Body of pancreas (tissue), 4 donors: ENCODE results near the gene MAPK7. TPM values are rescaled to one million over a fixed set of nuclear protein-coding genes. Genes with fewer than 3 reads are reported as not detected.

ENCODE experiments used
- ATAC-seq: fragments of 150-250 bp; one replicate; pipeline ENCODE4 v1.9.1; 2016
- DNase-seq, 4 donors: peaks; one replicate each; pipeline ENCODE4 v3.0.0-alpha.2; 2019
- H3K27ac ChIP-seq, 4 donors: fragments of 200-600 bp; sonication (generic); 1 replicate in 3 of 4; 2 replicates in 1 of 4; pipeline versions ENCODE4 v1.5.1 to v1.6.1; 2016 to 2019; ENCODE audit warnings: mild to moderate bottlenecking in 1 of 4, mixed read lengths in 1 of 4, moderate library complexity in 1 of 4
- H3K27me3 ChIP-seq, 2 donors: fragments of 200-600 bp; sonication (generic); one replicate each; pipeline ENCODE4 v1.6.0; 2016; ENCODE audit warnings: mild to moderate bottlenecking in 1 of 2
- H3K36me3 ChIP-seq, 2 donors: fragments of 200-600 bp; sonication (generic); replicated peaks in 1 of 2; 2 replicates each; pipeline ENCODE4 v1.5.1; 2016; ENCODE audit warnings: low read depth in 2 of 2; ENCODE audit not compliant: insufficient read depth in 1 of 2
- H3K4me1 ChIP-seq: fragments of 200-600 bp; sonication (generic); one replicate; pipeline ENCODE4 v1.6.0; 2016
- H3K4me3 ChIP-seq, 2 donors: fragments of 200-600 bp; sonication (generic); 1 replicate in 1 of 2; 2 replicates in 1 of 2; pipeline ENCODE4 v1.5.1; 2016 to 2019
- H3K9me3 ChIP-seq, 3 donors: fragments of 200-600 bp; sonication (generic); 1 replicate in 2 of 3; 2 replicates in 1 of 3; pipeline ENCODE4 v1.5.1; 2016
- CTCF ChIP-seq, 7 experiments: fragments of 450-650 bp in 4 of 7; fragments of 200-600 bp in 3 of 7; sonication (generic) in 3 of 7; IDR thresholded peaks; one replicate each; pipeline ENCODE4 v1.5.1; 2016 to 2019; ENCODE audit warnings: antibody characterized with exemption in 7 of 7
- POLR2A ChIP-seq, 3 donors: fragments of 450-650 bp; IDR thresholded peaks; one replicate each; pipeline ENCODE4 v1.6.1; 2016; ENCODE audit warnings: antibody characterized with exemption in 3 of 3, mild to moderate bottlenecking in 2 of 3
- WGBS, 2 donors: methylation state at CpG; one replicate each; pipeline ENCODE4 v1.1.5; 2017; 5-methylcytosine and 5-hydroxymethylcytosine counted together
- intact Hi-C: fragments of 100-400 bp; cut with DNase I; formaldehyde crosslinking; loops from one replicate; pipeline ENCODE4 v1.15.1; 2023
- total RNA-seq, 2 donors: library from RNA; depleted of rRNA; stranded (reverse); fragments of >200 nt; gene quantifications; one replicate each; pipeline ENCODE4 v1.1.0, GENCODE V29; 2016

The MAPK7 gene
- total RNA-seq, 2 donors from 2014 or later: 10.1 to 29.3 TPM

DNA sequence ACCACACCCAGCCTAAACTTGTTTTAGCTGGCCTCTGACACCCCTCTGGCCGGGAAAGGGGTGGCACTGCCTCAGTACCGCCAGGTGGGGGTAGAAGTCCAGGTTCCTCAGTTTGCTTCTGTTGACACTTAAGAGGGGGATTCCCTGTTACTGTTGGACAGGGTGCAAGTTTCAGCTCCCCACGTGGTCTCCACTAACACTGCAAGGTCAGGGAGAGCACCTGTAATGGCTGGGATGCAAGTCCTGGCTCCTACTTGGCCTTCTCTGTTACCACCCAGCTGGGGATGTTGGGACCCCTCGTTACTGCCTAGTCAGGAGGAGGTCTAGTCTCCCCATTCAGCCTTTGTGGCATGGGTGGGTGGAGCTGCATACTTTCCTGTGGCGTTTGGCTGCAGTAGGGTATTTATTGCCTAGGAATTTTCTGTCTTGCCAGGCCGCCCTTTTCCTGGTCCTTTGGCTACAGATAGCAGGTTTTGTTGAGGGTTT is 19.3 kb downstream of the MAPK7 start:
- Histone ChIP-seq H3K27ac (peak overlapping the region in 3 of 4 donors; percentile 40 to 77 (median 59)), H3K4me3 (no peak overlapping the region), H3K9me3 (no peaks in the 10 kb centered on the region), H3K36me3 (no peaks in the 10 kb centered on the region), H3K4me1 (peaks cover 15% of the 10 kb centered on the region), H3K27me3 (no peaks in the 10 kb centered on the region)
- peak in 3 of 4 donors; percentile 26 to 45 (median 36) for DNase-seq
- intact Hi-C loops: no loop called here
- peak; percentile 61 for ATAC-seq
- 50 to 60% methylated on average over 4 to 6 of the region's 6 CpGs for WGBS, 2 donors
- peak in 1 of 7 experiments; percentile 17 for TF ChIP-seq CTCF (IDR thresholded peaks at IDR 0.05)
- TF ChIP-seq POLR2A (IDR thresholded peaks at IDR 0.05): no peak

- WGBS, 2 donors: 55 to 56% methylated on average over 2 of the region's 2 CpGs
- DNase-seq (peak in 3 of 4 donors; percentile 22 to 60 (median 49)), ATAC-seq (peak; percentile 49)
- TF ChIP-seq POLR2A (IDR thresholded peaks at IDR 0.05): no peak
- no peak for TF ChIP-seq CTCF (IDR thresholded peaks at IDR 0.05)
- Histone ChIP-seq H3K27me3 (no peaks in the 10 kb centered on the region), H3K9me3 (no peaks in the 10 kb centered on the region), H3K4me3 (no peak overlapping the region), H3K36me3 (no peaks in the 10 kb centered on the region), H3K4me1 (peaks cover 15% of the 10 kb centered on the region), H3K27ac (peak overlapping the region in 3 of 4 donors; percentile 40 to 77 (median 59))
- intact Hi-C loops: no loop called here
Observed at GRCh38 chr17:19398301-19399181, 20.2 kb downstream of the MAPK7 start.

DNA sequence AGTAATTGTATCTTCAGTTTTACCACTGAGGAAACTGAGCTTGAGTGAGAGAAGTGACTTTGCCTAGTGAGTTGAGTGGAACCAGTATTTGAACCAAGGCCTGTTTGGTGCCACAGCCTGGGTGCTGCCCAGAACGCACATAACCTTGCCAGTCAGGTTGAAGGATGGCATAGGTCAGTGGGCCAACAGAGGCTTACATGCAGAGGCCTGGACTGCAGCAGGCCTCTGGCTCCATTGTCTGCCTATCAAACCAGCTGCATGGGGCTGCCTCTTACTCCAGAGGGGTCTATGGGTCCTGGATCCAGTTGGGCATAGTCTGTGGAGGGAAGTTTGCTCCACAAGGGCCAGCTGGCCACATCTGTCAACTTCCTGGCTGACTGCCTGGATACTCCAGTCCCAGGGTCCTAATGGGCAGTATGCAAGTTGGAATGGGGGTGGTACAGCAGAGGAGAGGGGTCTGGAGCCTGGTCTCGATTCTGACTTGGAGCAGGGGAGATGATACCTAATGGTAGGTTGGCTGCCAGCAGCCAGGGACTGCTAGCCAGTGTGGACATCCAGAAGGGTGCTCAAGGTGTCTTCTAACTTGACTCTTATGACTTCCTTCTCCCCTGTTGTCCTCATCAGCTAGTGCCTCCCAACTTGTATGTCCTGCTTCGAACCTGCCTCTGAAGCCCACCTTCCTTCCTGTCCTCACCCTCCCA is 21.6 kb downstream of the MAPK7 start:
- H3K27me3 ChIP-seq: no peaks in the 10 kb centered on the region
- no peak overlapping the region for H3K4me3 ChIP-seq
- no peak for ATAC-seq
- H3K36me3 ChIP-seq: no peaks in the 10 kb centered on the region
- intact Hi-C loops: no loop called here
- H3K4me1 ChIP-seq: peaks cover 15% of the 10 kb centered on the region
- TF ChIP-seq POLR2A (IDR thresholded peaks at IDR 0.05) (no peak), CTCF (IDR thresholded peaks at IDR 0.05) (no peak)
- H3K9me3 ChIP-seq: no peaks in the 10 kb centered on the region
- no peak for DNase-seq
- 74 to 84% methylated on average over 3 of the region's 3 CpGs for WGBS, 2 donors
- H3K27ac ChIP-seq: no peak overlapping the region

- Histone ChIP-seq H3K4me1 (peaks cover 15% of the 10 kb centered on the region), H3K4me3 (no peak overlapping the region), H3K27me3 (no peaks in the 10 kb centered on the region), H3K36me3 (no peaks in the 10 kb centered on the region), H3K27ac (no peak overlapping the region), H3K9me3 (no peaks in the 10 kb centered on the region)
- DNase-seq (no peak), ATAC-seq (no peak)
- intact Hi-C loops: no loop called here
- WGBS, 2 donors: 65 to 67% methylated on average over 8 of the region's 8 CpGs
- TF ChIP-seq CTCF (IDR thresholded peaks at IDR 0.05): no peak
- no peak for TF ChIP-seq POLR2A (IDR thresholded peaks at IDR 0.05)
Observed at GRCh38 chr17:19401321-19402010, 23.2 kb downstream of the MAPK7 start.
